NB4 (cell line): ENCODE results near the gene MBNL2.

ENCODE experiments used
- POLR2A ChIP-seq: IDR thresholded peaks from 2 replicates; pipeline ENCODE4 v1.6.1; 2011; ENCODE audit warnings: mild to moderate bottlenecking; ENCODE audit not compliant: insufficient read length; ENCODE audit errors: extremely low read depth
- TF ChIP-seq, protein P1 (sequence below): IDR thresholded peaks from one replicate; pipeline ENCODE4 v1.5.1; 2012; ENCODE audit warnings: low read depth, low read length
- TF ChIP-seq, protein P2 (sequence below): IDR thresholded peaks from 2 replicates; pipeline ENCODE4 v1.6.1; 2011; ENCODE audit warnings: low read depth, low read length

DNA sequence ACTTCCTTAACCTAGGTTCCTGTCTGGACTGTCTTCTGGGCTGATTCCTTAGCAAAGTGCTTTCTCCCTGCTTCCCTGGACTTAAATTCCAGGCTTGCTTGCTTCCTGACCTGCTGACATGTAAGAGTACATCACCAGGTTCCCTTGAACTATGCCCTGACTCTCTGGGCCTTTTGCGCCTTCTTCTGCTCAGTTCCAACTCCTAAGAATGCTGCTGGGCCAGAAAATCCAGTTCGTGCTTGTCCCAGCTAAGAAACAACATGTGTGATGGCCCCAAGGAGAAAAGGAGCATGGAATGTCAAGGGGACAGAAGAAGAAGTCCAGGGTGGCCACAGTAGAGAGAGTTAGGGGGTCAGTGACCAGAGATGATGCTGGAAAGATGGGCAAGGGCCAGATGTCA is 42.6 kb upstream of the MBNL2 start:
- TF ChIP-seq, protein P1, sequence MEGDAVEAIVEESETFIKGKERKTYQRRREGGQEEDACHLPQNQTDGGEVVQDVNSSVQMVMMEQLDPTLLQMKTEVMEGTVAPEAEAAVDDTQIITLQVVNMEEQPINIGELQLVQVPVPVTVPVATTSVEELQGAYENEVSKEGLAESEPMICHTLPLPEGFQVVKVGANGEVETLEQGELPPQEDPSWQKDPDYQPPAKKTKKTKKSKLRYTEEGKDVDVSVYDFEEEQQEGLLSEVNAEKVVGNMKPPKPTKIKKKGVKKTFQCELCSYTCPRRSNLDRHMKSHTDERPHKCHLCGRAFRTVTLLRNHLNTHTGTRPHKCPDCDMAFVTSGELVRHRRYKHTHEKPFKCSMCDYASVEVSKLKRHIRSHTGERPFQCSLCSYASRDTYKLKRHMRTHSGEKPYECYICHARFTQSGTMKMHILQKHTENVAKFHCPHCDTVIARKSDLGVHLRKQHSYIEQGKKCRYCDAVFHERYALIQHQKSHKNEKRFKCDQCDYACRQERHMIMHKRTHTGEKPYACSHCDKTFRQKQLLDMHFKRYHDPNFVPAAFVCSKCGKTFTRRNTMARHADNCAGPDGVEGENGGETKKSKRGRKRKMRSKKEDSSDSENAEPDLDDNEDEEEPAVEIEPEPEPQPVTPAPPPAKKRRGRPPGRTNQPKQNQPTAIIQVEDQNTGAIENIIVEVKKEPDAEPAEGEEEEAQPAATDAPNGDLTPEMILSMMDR: no peak
- no peak for TF ChIP-seq POLR2A
- TF ChIP-seq, protein P2, sequence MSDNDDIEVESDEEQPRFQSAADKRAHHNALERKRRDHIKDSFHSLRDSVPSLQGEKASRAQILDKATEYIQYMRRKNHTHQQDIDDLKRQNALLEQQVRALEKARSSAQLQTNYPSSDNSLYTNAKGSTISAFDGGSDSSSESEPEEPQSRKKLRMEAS: no peak
